ENCODE data around the gene LHFPL3.

Gene LHFPL3

GRCh38 chr7:104371980-104372357 is 43.6 kb downstream of the LHFPL3 start:
- DNase-seq = no peak

GRCh38 chr7:104382616-104383015 is 54.2 kb downstream of the LHFPL3 start:
- DNase-seq = no peak

GRCh38 chr7:104386943-104387342 is 58.5 kb downstream of the LHFPL3 start:
- no peak for DNase-seq

- DNase-seq = no peak
These were observed 59.8 kb downstream of the LHFPL3 start for GRCh38 chr7:104388222-104388621.

GRCh38 chr7:104395162-104395561 is 66.8 kb downstream of the LHFPL3 start:
- no peak for DNase-seq

GRCh38 chr7:104397442-104397841 is 69.0 kb downstream of the LHFPL3 start:
- no peak for DNase-seq

GRCh38 chr7:104408371-104408770 is 80.0 kb downstream of the LHFPL3 start:
- no peak for DNase-seq

GRCh38 chr7:104410742-104411141 is 82.3 kb downstream of the LHFPL3 start:
- DNase-seq = peak; percentile 1

GRCh38 chr7:104412911-104413310 is 84.5 kb downstream of the LHFPL3 start:
- no peak for DNase-seq

GRCh38 chr7:104414216-104414615 is 85.8 kb downstream of the LHFPL3 start:
- DNase-seq = no peak

GRCh38 chr7:104415700-104416099 is 87.3 kb downstream of the LHFPL3 start:
- no peak for DNase-seq

GRCh38 chr7:104416866-104417393 is 88.5 kb downstream of the LHFPL3 start:
- no peak for DNase-seq

- DNase-seq = no peak
These were observed 103.5 kb downstream of the LHFPL3 start for GRCh38 chr7:104431930-104432329.

- no peak for DNase-seq
These were observed 105.7 kb downstream of the LHFPL3 start for GRCh38 chr7:104434129-104434528.

- no peak for DNase-seq
These were observed 114.1 kb downstream of the LHFPL3 start for GRCh38 chr7:104442481-104442880.

- no peak for DNase-seq
These were observed 115.6 kb downstream of the LHFPL3 start for GRCh38 chr7:104444017-104444416.

- DNase-seq = no peak
These were observed 117.0 kb downstream of the LHFPL3 start for GRCh38 chr7:104445393-104445792.

GRCh38 chr7:104450861-104451260 is 122.5 kb downstream of the LHFPL3 start:
- DNase-seq = no peak

- no peak for DNase-seq
These were observed 124.8 kb downstream of the LHFPL3 start for GRCh38 chr7:104453190-104453589.

- DNase-seq = no peak
These were observed 130.5 kb downstream of the LHFPL3 start for GRCh38 chr7:104458875-104459274.

GRCh38 chr7:104469166-104469820 is 140.9 kb downstream of the LHFPL3 start:
- DNase-seq = no peak

- no peak for DNase-seq
These were observed 152.1 kb downstream of the LHFPL3 start for GRCh38 chr7:104480529-104480928.

GRCh38 chr7:104482362-104483037 is 154.1 kb downstream of the LHFPL3 start:
- no peak for DNase-seq

GRCh38 chr7:104486931-104487330 is 158.5 kb downstream of the LHFPL3 start:
- DNase-seq = no peak

- no peak for DNase-seq
These were observed 159.2 kb downstream of the LHFPL3 start for GRCh38 chr7:104487642-104488041.

Data from fibroblast of upper back skin (primary cell).